Neural crest cell (in vitro differentiated cells): Measurements from ENCODE around the gene GPRIN2. TPM values are rescaled to one million over a fixed set of nuclear protein-coding genes. Genes with fewer than 3 reads are reported as not detected.
"Not testable (repeated sequence)": the region's sequence is repeated elsewhere in the genome, so short reads cannot be mapped to it uniquely, and the experiment has no call there.

Source experiments
- DNase-seq: peaks from one replicate; pipeline ENCODE4 v3.0.0; 2021; ENCODE audit warnings: low read depth, mixed read lengths, low spot score
- H3K27ac Mint-ChIP-seq: one replicate; pipeline ENCODE4 v1.8.0; 2021; ENCODE audit warnings: mild to moderate bottlenecking, mixed read lengths; ENCODE audit not compliant: unreplicated experiment
- H3K27me3 Mint-ChIP-seq: 2 replicates; pipeline ENCODE4 v1.8.0; 2021; ENCODE audit warnings: low read depth, mild to moderate bottlenecking, mixed read lengths
- H3K36me3 Mint-ChIP-seq: 2 replicates; pipeline ENCODE4 v1.8.0; 2021; ENCODE audit warnings: low read depth, mild to moderate bottlenecking, mixed read lengths
- H3K4me1 Mint-ChIP-seq: 2 replicates; pipeline ENCODE4 v1.8.0; 2021; ENCODE audit warnings: mixed read lengths
- H3K4me3 Mint-ChIP-seq: one replicate; pipeline ENCODE4 v1.8.0; 2021; ENCODE audit warnings: mild to moderate bottlenecking, mixed read lengths
- H3K9me3 Mint-ChIP-seq: 2 replicates; pipeline ENCODE4 v1.8.0; 2021; ENCODE audit warnings: mixed read lengths
- CTCF ChIP-seq: fragments of 200-600 bp; sonication (generic); conservative IDR thresholded peaks from 2 replicates; pipeline ENCODE4 v1.5.0; 2021; ENCODE audit warnings: antibody characterized with exemption, mild to moderate bottlenecking
- total RNA-seq: library from RNA; stranded (reverse); gene quantifications from 2 replicates; pipeline ENCODE4 v1.2.1, GENCODE V29; 2021

The GPRIN2 gene
- total RNA-seq, 1 donor from 2014 or later: 1.5 TPM

DNA sequence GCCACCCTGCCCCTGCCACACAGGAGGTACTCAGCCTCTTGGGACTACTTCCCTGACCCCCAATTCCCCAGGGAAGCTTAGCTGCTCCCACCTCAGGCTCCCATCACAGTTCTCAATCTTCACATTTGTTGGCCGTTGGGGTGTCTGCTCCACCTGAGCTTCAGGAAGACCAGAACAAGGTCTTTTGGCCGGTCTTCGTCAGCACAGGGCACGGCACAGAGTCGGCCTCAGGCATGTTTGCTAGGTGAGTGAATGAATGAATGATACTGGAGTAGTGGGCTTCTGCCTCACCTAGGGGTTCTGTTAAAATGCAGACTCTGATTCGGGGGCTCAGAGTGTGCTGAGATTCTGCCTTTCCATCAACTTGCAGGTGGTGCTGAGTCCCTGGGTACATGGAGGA lies 20.3 kb downstream of the GPRIN2 start:
- TF ChIP-seq CTCF: no peak
- Mint-ChIP-seq H3K9me3 (no peaks in the 10 kb centered on the region), H3K4me3 (no peak overlapping the region), H3K4me1 (peaks cover 5% of the 10 kb centered on the region), H3K27me3 (peaks cover 32% of the 10 kb centered on the region), H3K27ac (no peak overlapping the region), H3K36me3 (no peaks in the 10 kb centered on the region)
- no peak for DNase-seq

DNA sequence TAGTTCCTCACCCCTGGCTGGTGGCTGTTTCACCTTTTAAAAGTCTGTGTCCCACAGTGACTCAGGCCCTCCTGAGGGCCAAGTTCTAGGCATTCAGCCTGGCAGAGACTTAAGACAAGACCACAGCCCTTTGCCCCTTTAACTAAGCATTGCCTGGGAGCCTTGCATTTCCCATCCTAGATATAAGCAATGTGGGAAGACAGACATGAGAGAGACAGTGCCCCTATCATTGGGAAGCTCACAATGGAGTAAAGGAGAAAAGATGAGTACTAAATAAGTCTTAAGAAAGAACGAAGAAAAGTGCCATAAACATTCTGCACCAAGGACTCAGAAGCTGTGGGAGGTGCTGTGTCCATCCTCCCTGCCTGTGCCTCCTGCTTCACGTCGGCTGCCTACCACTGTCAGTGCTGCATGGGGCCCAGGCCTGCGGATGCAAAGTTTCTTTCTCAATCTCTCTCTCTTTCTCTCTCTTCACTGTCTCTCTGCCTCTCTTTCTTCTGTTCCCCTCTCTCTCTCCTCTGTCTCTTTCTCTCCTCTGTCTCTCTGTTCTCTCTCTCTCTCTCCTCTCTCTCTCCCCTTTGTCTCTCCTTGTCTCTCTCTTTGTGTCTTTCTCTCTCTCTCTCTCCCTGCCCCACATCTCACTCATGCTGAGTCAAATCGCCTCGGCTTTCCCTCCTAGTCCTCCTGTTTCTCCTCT lies 21.5 kb downstream of the GPRIN2 start:
- no peaks in the 10 kb centered on the region for H3K9me3 Mint-ChIP-seq
- H3K36me3 Mint-ChIP-seq: no peaks in the 10 kb centered on the region
- no peak for TF ChIP-seq CTCF
- H3K4me1 Mint-ChIP-seq: no peaks in the 10 kb centered on the region
- no peak overlapping the region for H3K27ac Mint-ChIP-seq
- H3K4me3 Mint-ChIP-seq: no peak overlapping the region
- no peak for DNase-seq
- peaks cover 23% of the 10 kb centered on the region for H3K27me3 Mint-ChIP-seq

DNA sequence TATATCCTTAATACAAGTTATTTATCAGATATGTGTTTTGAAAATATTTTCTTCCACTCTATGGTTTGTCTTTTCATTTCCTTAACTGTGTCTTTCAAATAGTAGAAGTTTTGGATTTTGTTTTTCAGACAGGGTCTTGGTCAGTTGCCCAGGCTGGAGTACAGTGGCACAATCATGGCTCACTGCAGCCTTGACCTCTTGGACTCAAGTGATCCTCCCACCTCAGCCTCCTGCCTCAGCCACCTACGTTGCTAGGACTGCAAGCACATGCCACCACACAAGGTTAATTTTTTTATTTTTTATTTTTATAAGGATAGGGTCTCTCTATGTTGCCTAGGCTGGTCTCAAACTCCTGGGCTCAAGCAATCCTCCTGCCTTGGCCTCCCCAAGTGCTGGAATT lies 24.2 kb downstream of the GPRIN2 start:
- not testable (repeated sequence) for H3K27me3 Mint-ChIP-seq, H3K9me3 Mint-ChIP-seq, H3K4me1 Mint-ChIP-seq, DNase-seq, H3K36me3 Mint-ChIP-seq, H3K27ac Mint-ChIP-seq, H3K4me3 Mint-ChIP-seq

DNA sequence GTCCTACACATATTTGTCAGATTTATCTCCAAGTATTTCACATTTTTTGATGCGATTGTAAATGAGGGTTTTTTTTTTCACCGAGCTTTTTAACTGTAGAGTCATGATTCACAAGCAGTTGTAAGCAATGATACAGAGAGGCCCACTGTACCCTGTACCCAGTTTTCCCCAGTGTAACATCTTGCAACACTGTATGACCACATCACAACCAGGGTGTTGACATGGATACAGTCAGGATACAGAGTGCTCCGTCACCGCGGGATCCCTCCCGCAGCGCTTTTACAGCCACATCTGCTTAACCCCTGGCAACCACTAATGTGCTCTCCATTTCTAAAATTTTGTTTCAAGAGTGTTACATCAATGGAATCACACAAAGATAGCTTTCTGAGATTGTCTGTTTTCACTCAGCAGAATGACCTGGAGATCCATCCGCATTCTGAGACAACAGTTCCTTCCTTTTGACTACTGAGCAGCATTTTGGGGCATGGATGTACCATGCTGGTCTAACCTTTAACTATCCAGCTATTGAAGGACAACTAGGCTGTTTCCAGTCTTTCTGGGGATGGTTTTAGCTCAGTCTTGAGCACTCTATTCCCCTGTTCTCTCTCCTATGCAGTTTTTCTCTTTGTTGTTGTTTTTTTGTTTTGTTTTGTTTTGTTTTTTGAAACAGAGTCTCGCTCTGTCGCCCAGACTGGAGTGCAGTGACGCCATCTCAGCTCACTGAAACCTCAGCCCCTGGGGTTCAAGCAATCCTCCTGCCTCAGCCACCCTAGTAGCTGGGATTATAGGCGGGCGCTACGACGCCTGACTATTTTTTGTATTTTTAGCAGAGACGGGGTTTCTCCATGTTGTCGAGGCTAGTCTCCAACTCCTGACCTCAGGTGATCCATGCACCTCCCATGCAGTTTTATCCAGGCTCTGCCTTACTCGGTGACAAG lies 25.9 kb downstream of the GPRIN2 start:
- Mint-ChIP-seq H3K4me3 (no peak overlapping the region), H3K9me3 (no peaks in the 10 kb centered on the region), H3K27ac (no peak overlapping the region), H3K4me1 (no peaks in the 10 kb centered on the region), H3K36me3 (no peaks in the 10 kb centered on the region), H3K27me3 (no peaks in the 10 kb centered on the region)
- no peak for DNase-seq
- TF ChIP-seq CTCF: no peak

DNA sequence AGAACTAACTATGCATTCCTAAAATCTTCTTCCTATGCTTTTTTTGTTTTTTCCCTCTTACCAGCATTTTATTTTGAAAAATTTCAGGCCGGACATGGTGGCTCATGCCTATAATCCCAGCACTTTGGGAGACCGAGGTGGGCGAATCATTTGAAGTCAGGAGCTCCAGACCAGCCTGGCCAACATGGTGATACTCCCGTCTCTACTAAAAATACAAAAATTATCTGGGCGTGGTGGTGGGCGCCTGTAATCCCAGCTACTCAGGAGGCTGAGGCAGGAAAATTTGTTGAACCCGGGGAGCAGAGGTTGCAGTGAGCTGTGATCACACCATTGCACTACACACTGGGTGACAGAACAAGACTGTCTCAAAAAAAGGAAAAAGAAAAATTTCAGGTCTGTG lies 26.7 kb downstream of the GPRIN2 start:
- not testable (repeated sequence) for H3K4me1 Mint-ChIP-seq, H3K27ac Mint-ChIP-seq, H3K4me3 Mint-ChIP-seq, H3K9me3 Mint-ChIP-seq, DNase-seq, H3K36me3 Mint-ChIP-seq, H3K27me3 Mint-ChIP-seq

- Mint-ChIP-seq H3K36me3 (no peaks in the 10 kb centered on the region), H3K4me3 (no peak overlapping the region), H3K4me1 (no peaks in the 10 kb centered on the region), H3K27me3 (no peaks in the 10 kb centered on the region), H3K27ac (no peak overlapping the region), H3K9me3 (no peaks in the 10 kb centered on the region)
- TF ChIP-seq CTCF: no peak
- DNase-seq: no peak
Observed at GRCh38 chr10:46528675-46529615, 27.5 kb downstream of the GPRIN2 start.
